ENCODE measurements around the gene FNDC4.

DNA sequence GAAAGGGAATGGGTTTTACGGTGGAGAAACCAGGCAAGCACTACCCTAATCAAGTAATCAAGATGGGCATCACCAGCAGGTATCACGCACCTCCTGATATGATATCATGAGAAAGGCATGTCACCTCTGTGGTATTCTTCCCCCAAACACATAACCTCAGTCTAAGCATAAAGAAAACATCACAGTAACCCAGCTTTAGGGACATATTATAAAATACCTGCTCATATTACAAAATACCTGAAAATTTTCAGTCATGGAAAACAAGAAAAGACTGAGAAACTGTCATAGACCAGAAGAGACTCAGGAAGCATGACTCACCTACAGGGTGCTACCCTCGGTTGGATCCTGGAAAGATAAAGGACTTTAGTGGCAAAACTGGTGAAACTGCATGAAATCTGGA, 32.2 kb upstream of the FNDC4 start:
- TF ChIP-seq, protein P1, sequence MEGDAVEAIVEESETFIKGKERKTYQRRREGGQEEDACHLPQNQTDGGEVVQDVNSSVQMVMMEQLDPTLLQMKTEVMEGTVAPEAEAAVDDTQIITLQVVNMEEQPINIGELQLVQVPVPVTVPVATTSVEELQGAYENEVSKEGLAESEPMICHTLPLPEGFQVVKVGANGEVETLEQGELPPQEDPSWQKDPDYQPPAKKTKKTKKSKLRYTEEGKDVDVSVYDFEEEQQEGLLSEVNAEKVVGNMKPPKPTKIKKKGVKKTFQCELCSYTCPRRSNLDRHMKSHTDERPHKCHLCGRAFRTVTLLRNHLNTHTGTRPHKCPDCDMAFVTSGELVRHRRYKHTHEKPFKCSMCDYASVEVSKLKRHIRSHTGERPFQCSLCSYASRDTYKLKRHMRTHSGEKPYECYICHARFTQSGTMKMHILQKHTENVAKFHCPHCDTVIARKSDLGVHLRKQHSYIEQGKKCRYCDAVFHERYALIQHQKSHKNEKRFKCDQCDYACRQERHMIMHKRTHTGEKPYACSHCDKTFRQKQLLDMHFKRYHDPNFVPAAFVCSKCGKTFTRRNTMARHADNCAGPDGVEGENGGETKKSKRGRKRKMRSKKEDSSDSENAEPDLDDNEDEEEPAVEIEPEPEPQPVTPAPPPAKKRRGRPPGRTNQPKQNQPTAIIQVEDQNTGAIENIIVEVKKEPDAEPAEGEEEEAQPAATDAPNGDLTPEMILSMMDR (conservative IDR thresholded peaks at IDR 0.05 in 1 of 2, IDR thresholded peaks at IDR 0.05 in 1 of 2; ENCODE audit: extremely low read depth in 1 of 2, insufficient read depth in 1 of 2, low read depth in 1 of 2, low read length in 2 of 2): no peak
- no peak for TF ChIP-seq EZH2 (IDR thresholded peaks at IDR 0.05; ENCODE audit: borderline replicate concordance, low read length)
